ENCODE measurements around the gene PSTPIP1. TPM values are rescaled to one million over a fixed set of nuclear protein-coding genes. Genes with fewer than 3 reads are reported as not detected.

PSTPIP1 gene
- total and polyA plus RNA-seq, 2 of the 8 experiments (the other 6 are each of a cell fraction or from before 2014, with no cell fraction given) = 1.6 to 1.8 TPM

DNA sequence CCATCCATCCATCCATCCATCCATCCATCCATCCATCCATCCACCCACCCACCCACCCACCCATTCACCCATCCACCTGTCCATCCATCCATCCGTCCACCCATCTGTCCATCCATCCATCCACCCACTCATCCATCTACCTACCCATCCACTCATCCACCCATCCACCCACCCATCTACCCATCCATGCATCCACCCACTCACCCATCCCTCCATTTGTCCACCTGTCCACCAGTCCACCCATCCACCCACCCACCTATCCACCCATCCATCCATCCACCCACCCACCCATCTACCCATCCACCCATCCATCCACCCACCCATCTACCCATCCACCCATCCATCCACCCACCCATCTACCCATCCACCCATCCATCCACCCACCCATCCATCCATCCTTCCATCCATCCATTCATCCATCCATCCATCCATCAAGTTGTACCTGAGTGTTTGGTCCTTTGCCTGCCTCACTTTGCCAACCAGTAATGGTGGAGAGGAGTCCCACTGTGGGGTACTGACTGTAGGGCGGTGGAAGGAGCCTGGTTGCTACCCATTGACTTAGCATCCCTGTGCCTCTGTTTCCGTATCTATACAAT, 17.3 kb downstream of the PSTPIP1 start:
- peaks cover 5% of the 10 kb centered on the region; the same call in 1 of the 2 replicates for H3K23me2 ChIP-seq (ENCODE audit: low read depth, low read length)
- H3K14ac ChIP-seq (ENCODE audit: insufficient read length) = no peak overlapping the region
- no peaks in the 10 kb centered on the region for H3K36me3 ChIP-seq (ENCODE audit: control insufficient read depth in 2 of 4, insufficient read depth in 4 of 4, low read length in 3 of 4)
- H3K23ac ChIP-seq (ENCODE audit: insufficient read length) = no peak overlapping the region
- no peak overlapping the region for H3K9ac ChIP-seq (replicated peaks in 1 of 4; ENCODE audit: extremely low read depth in 1 of 4, low read depth in 3 of 4, low read length in 3 of 4)
- no peak overlapping the region for H2BK15ac ChIP-seq (ENCODE audit: low read length)
- H3K4me1 ChIP-seq (replicated peaks in 1 of 4; ENCODE audit: control insufficient read depth in 3 of 4, insufficient read depth in 4 of 4, low read length in 3 of 4) = peaks cover 0 to 4% (median 0%) of the 10 kb centered on the region in 4 experiments; a peak in 1 of 7 replicates
- no peak overlapping the region for H2AFZ ChIP-seq (ENCODE audit: low read length)
- POLR2A ChIA-PET (ENCODE audit: partially characterized antibody) = no interaction called here
- H2BK5ac ChIP-seq (ENCODE audit: low read depth, low read length) = no peak overlapping the region
- DNase-seq (ENCODE audit: low read depth in 1 of 2, low spot score in 2 of 2) = no peak
- no peak overlapping the region for H4K91ac ChIP-seq (replicated peaks; ENCODE audit: insufficient read length, low read length)
- H3K79me2 ChIP-seq (ENCODE audit: control insufficient read depth in 1 of 2, insufficient read depth in 2 of 2, low read length in 2 of 2) = no peaks in the 10 kb centered on the region
- H3K56ac ChIP-seq (replicated peaks; ENCODE audit: insufficient read length, low read depth, low read length) = no peak overlapping the region
- FAIRE-seq = no peak
- H2BK12ac ChIP-seq (ENCODE audit: low read depth, low read length) = no peak overlapping the region
- H4K8ac ChIP-seq (ENCODE audit: extremely low read depth, insufficient read depth, low read length) = no peak overlapping the region
- no peak overlapping the region for H2BK20ac ChIP-seq (ENCODE audit: low read length)
- no peak overlapping the region for H2BK120ac ChIP-seq (replicated peaks; ENCODE audit: low read depth, low read length)
- H4K5ac ChIP-seq (ENCODE audit: insufficient read length, low read depth, low read length) = no peak overlapping the region
- H3K79me1 ChIP-seq (ENCODE audit: low read depth, low read length) = no peaks in the 10 kb centered on the region
- no peak for TF ChIP-seq HDAC6 (IDR thresholded peaks at IDR 0.05; ENCODE audit: low read depth, low read length)
- TF ChIP-seq SP1 (IDR thresholded peaks at IDR 0.05; ENCODE audit: low read depth, low read length) = no peak
- TF ChIP-seq TEAD4 (IDR thresholded peaks at IDR 0.05; ENCODE audit: low read depth, low read length) = no peak
- TF ChIP-seq CTBP2 (IDR thresholded peaks at IDR 0.05; ENCODE audit: borderline replicate concordance, insufficient read depth, insufficient read length, low read length) = no peak
- no peak for TF ChIP-seq RNF2 (IDR thresholded peaks at IDR 0.05; ENCODE audit: borderline replicate concordance, low read depth, low read length, missing control alignments, poor library complexity, severe bottlenecking)
- TF ChIP-seq SP4 (IDR thresholded peaks at IDR 0.05; ENCODE audit: low read length) = no peak
- TF ChIP-seq, protein P1, sequence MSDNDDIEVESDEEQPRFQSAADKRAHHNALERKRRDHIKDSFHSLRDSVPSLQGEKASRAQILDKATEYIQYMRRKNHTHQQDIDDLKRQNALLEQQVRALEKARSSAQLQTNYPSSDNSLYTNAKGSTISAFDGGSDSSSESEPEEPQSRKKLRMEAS (IDR thresholded peaks at IDR 0.05) = no peak
- TF ChIP-seq GABPA (IDR thresholded peaks at IDR 0.05; ENCODE audit: borderline replicate concordance, insufficient read depth, low read length) = no peak
- no peak for TF ChIP-seq TCF12 (IDR thresholded peaks at IDR 0.05; ENCODE audit: low read depth, low read length)
- CTCF ChIA-PET (ENCODE audit: partially characterized antibody) = interaction anchor here (0.9 to 2.2 kb wide), 3 partner anchors 10 to 23 kb away, joined by 3 to 10 read pairs (median 3); no protein-coding TSS in a partner anchor
- 87% methylated on average over 3 of the region's 3 CpGs; no CpG with 5 or more reads in 1 of the 2 experiments for WGBS, 2 experiments (ENCODE audit: extremely low coverage in 1 of 2, insufficient coverage in 1 of 2, insufficient read length in 1 of 2, insufficient replicate concordance in 2 of 2, low coverage in 1 of 2, low lambda C conversion rate in 2 of 2, missing lambda C conversion rate in 1 of 2)
- H2AK5ac ChIP-seq (ENCODE audit: low read depth, low read length) = no peak overlapping the region
- H3K27me3 ChIP-seq (replicated peaks in 1 of 4; ENCODE audit: control insufficient read depth in 3 of 4, extremely low read depth in 1 of 4, insufficient read depth in 3 of 4, low read length in 3 of 4) = no peaks in the 10 kb centered on the region
- H4K20me1 ChIP-seq (replicated peaks in 1 of 2; ENCODE audit: control insufficient read depth in 1 of 2, insufficient read depth in 2 of 2, low read length in 2 of 2) = no peaks in the 10 kb centered on the region
- H3K4me3 ChIP-seq (ENCODE audit: extremely low read depth in 1 of 4, insufficient read depth in 2 of 4, low read depth in 3 of 4, low read length in 4 of 4) = no peak overlapping the region
- H3K27ac ChIP-seq (ENCODE audit: low read depth, low read length) = no peak overlapping the region
- H3K4ac ChIP-seq (replicated peaks; ENCODE audit: insufficient read length, low read depth, low read length) = no peak overlapping the region
- H3K18ac ChIP-seq (ENCODE audit: extremely low read depth, low read length) = no peak overlapping the region
- no peak overlapping the region for H3K4me2 ChIP-seq (ENCODE audit: insufficient read depth in 1 of 2, low read depth in 2 of 2, low read length in 2 of 2)
- no peaks in the 10 kb centered on the region for H3K9me3 ChIP-seq (ENCODE audit: insufficient read depth in 2 of 2, low read depth in 1 of 2, low read length in 1 of 2)
